Measurements from ENCODE around the gene UBR4. TPM values are rescaled to one million over a fixed set of nuclear protein-coding genes. Genes with fewer than 3 reads are reported as not detected.

The UBR4 gene
- total RNA-seq, 1 experiment from 2014 or later, result 107 TPM

DNA sequence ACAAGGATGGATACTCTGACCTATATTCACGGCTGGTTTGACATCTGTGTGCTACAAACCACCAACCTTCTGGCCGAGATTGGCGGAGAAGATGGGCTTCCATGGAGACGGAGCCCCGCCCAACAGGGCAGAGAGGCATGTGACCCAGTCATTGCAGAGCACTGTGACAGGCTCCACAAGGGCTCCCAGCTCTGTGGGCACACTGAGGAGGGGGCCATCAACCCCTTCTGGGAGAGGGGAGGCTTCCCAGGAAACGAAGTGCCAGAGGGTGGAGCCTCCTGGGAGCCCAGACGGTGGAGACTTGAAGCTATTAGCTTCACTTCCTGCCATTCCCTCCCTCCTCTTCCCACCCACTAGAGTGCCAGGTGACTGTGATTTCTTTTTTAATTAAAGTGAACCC, 182.0 kb downstream of the UBR4 start:
- Histone ChIP-seq H3K9ac (ENCODE audit: low read length) (no peak overlapping the region), H3K27ac (ENCODE audit: low read depth, low read length) (no peak overlapping the region), H3K27me3 (ENCODE audit: insufficient read depth, low read length) (no peaks in the 10 kb centered on the region), H4K20me1 (ENCODE audit: insufficient read depth) (no peaks in the 10 kb centered on the region), H3K36me3 (ENCODE audit: control insufficient read depth in 1 of 2, insufficient read depth in 2 of 2, low read length in 2 of 2) (no peaks in the 10 kb centered on the region), H3K4me2 (ENCODE audit: low read length) (no peak overlapping the region), H3K9me3 (ENCODE audit: control insufficient read depth in 1 of 2, insufficient read depth in 1 of 2, low read depth in 1 of 2, low read length in 2 of 2) (no peaks in the 10 kb centered on the region), H2AFZ (ENCODE audit: low read depth, low read length, poor library complexity, severe bottlenecking) (peak overlapping the region; percentile 16), H3K9me2 (ENCODE audit: insufficient read depth) (no peaks in the 10 kb centered on the region), H3K79me2 (ENCODE audit: insufficient read depth, low read length) (no peaks in the 10 kb centered on the region), H3K4me3 (replicated peaks in 1 of 2; ENCODE audit: low read depth in 1 of 2, low read length in 2 of 2) (no peak overlapping the region), H3K4me1 (ENCODE audit: control insufficient read depth in 1 of 2, insufficient read depth in 2 of 2, low read length in 2 of 2) (peaks cover 0 to 10% of the 10 kb centered on the region in 2 experiments; a peak in 1 of 4 replicates)
- CTCF ChIA-PET, result no interaction called here
- BruUV-seq (replicated peaks), result no TSS peak
- DNase-seq (ENCODE audit: low read depth, low spot score), result no peak
- intact Hi-C loops (cut with micrococcal nuclease), result no loop called here
- TF ChIP-seq MAX (IDR thresholded peaks at IDR 0.05) (no peak), SP1 (IDR thresholded peaks at IDR 0.05; ENCODE audit: low read depth) (no peak), SIN3A (IDR thresholded peaks at IDR 0.05; ENCODE audit: low read depth) (no peak), POLR2AphosphoS5 (IDR thresholded peaks at IDR 0.05; ENCODE audit: low read depth, low read length) (no peak), CEBPB (IDR thresholded peaks at IDR 0.05; ENCODE audit: low read depth) (no peak), EZH2 (IDR thresholded peaks at IDR 0.05) (no peak), POLR2A (IDR thresholded peaks at IDR 0.05; ENCODE audit: borderline replicate concordance, extremely low read depth, insufficient read depth, insufficient read length) (no peak), ZFX (IDR thresholded peaks at IDR 0.05) (no peak), CBX3 (IDR thresholded peaks at IDR 0.05; ENCODE audit: low read depth) (no peak), RAD21 (IDR thresholded peaks at IDR 0.05; ENCODE audit: low read depth) (no peak), ATF3 (IDR thresholded peaks at IDR 0.05) (no peak), EGR1 (IDR thresholded peaks at IDR 0.05; ENCODE audit: low read depth) (no peak), REST (IDR thresholded peaks at IDR 0.05; ENCODE audit: low read depth) (no peak), TCF7L2 (IDR thresholded peaks at IDR 0.05; ENCODE audit: borderline replicate concordance, extremely low read depth, insufficient read depth, insufficient read length) (no peak), FOSL1 (IDR thresholded peaks at IDR 0.05; ENCODE audit: low read depth) (no peak), ELF1 (IDR thresholded peaks at IDR 0.05; ENCODE audit: borderline replicate concordance, low read depth) (no peak), JUND (IDR thresholded peaks at IDR 0.05) (no peak), YY1 (IDR thresholded peaks at IDR 0.05; ENCODE audit: extremely low read depth, insufficient replicate concordance, low read depth, low read length) (no peak)
- TF ChIP-seq, protein P1, sequence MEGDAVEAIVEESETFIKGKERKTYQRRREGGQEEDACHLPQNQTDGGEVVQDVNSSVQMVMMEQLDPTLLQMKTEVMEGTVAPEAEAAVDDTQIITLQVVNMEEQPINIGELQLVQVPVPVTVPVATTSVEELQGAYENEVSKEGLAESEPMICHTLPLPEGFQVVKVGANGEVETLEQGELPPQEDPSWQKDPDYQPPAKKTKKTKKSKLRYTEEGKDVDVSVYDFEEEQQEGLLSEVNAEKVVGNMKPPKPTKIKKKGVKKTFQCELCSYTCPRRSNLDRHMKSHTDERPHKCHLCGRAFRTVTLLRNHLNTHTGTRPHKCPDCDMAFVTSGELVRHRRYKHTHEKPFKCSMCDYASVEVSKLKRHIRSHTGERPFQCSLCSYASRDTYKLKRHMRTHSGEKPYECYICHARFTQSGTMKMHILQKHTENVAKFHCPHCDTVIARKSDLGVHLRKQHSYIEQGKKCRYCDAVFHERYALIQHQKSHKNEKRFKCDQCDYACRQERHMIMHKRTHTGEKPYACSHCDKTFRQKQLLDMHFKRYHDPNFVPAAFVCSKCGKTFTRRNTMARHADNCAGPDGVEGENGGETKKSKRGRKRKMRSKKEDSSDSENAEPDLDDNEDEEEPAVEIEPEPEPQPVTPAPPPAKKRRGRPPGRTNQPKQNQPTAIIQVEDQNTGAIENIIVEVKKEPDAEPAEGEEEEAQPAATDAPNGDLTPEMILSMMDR (IDR thresholded peaks at IDR 0.05 in 2 of 3, conservative IDR thresholded peaks at IDR 0.05 in 1 of 3; ENCODE audit: borderline replicate concordance in 1 of 3, insufficient read depth in 1 of 3, low read depth in 2 of 3, low read length in 2 of 3), result no peak
- ATAC-seq, result peak; percentile 38; the same call in 1 of the 2 replicates
- POLR2A ChIA-PET, result no interaction called here
- RAD21 ChIA-PET (ENCODE audit: low non-redundant PET in 1 of 2, low total read pairs in 2 of 2, uncharacterized antibody in 2 of 2, unreplicated experiment in 2 of 2), result no interaction called here

Data from HCT116 (cell line).